ENCODE data around the gene CCIN.
"Not testable (repeated sequence)": the region's sequence is repeated elsewhere in the genome, so short reads cannot be mapped to it uniquely, and the experiment has no call there.

Gene CCIN

GRCh38 chr9:36162211-36162738, 6.9 kb upstream of the CCIN start:
- DNase-seq: no peak

GRCh38 chr9:36163049-36163785, 6.0 kb upstream of the CCIN start:
- no peak for DNase-seq

- DNase-seq: no peak
Measured at GRCh38 chr9:36163786-36164170, 5.4 kb upstream of the CCIN start.

GRCh38 chr9:36164372-36164771, 4.8 kb upstream of the CCIN start:
- DNase-seq: no peak

GRCh38 chr9:36164989-36165388, 4.2 kb upstream of the CCIN start:
- DNase-seq: no peak

- DNase-seq: no peak
Measured at GRCh38 chr9:36165826-36166167, 3.4 kb upstream of the CCIN start.

GRCh38 chr9:36166168-36166927, 2.8 kb upstream of the CCIN start:
- DNase-seq: peak; percentile 50

- DNase-seq: no peak
Measured at GRCh38 chr9:36169708-36170107, 520 bp downstream of the CCIN start.

- no peak for DNase-seq
Measured at GRCh38 chr9:36170531-36170930, 1.3 kb downstream of the CCIN start.

- DNase-seq: no peak
Measured at GRCh38 chr9:36173861-36174260, 4.7 kb downstream of the CCIN start.

GRCh38 chr9:36174271-36174670, 5.1 kb downstream of the CCIN start:
- no peak for DNase-seq

- DNase-seq: no peak
Measured at GRCh38 chr9:36174731-36175130, 5.5 kb downstream of the CCIN start.

- DNase-seq: not testable (repeated sequence)
Measured at GRCh38 chr9:36175209-36175608, 6.0 kb downstream of the CCIN start.

- not testable (repeated sequence) for DNase-seq
Measured at GRCh38 chr9:36176496-36176895, 7.3 kb downstream of the CCIN start.

- DNase-seq: no peak
Measured at GRCh38 chr9:36177571-36177970, 8.4 kb downstream of the CCIN start.

GRCh38 chr9:36180243-36180642, 11.1 kb downstream of the CCIN start:
- DNase-seq: not testable (repeated sequence)

GRCh38 chr9:36187414-36187813, 18.2 kb downstream of the CCIN start:
- DNase-seq: no peak

- no peak for DNase-seq
Measured at GRCh38 chr9:36188212-36188611, 19.0 kb downstream of the CCIN start.

- DNase-seq: no peak
Measured at GRCh38 chr9:36189976-36190375, 20.8 kb downstream of the CCIN start.

GRCh38 chr9:36190388-36191289, 21.5 kb downstream of the CCIN start, which contains the start of gene CLTA:
Gene CLTA (plus strand): TSS chr9:36190921. CDS start chr9:36191057, 136 bp downstream.
- peak; percentile 99 for DNase-seq

- no peak for DNase-seq
Measured at GRCh38 chr9:36191290-36191645, 22.1 kb downstream of the CCIN start.

GRCh38 chr9:36191686-36192085, 22.5 kb downstream of the CCIN start:
- no peak for DNase-seq

- DNase-seq: no peak
Measured at GRCh38 chr9:36192196-36192595, 23.0 kb downstream of the CCIN start.
